Measurements from ENCODE around the gene ADD2. TPM values are rescaled to one million over a fixed set of nuclear protein-coding genes. Genes with fewer than 3 reads are reported as not detected.

ADD2 gene
- 0.15 to 0.23 TPM in 2 of 3 replicates, not detected in the other for total RNA-seq
- long read RNA-seq = 0 reads

GRCh38 chr2:70767699-70768589 is at the start of gene ADD2:
Gene ADD2 (minus strand): TSS chr2:70768200. CDS start chr2:70706408, 61,792 bp downstream.
- no peak within 1 kb of the TSS for H3K27ac Mint-ChIP-seq (ENCODE audit: unreplicated experiment)
- peaks cover 8% of the 10 kb centered on the region for H3K4me1 Mint-ChIP-seq (ENCODE audit: low read depth)
- H3K36me3 Mint-ChIP-seq (ENCODE audit: low read depth) = no peaks in the 10 kb centered on the region
- peak within 1 kb of the TSS; percentile 61 for H3K4me3 Mint-ChIP-seq (ENCODE audit: unreplicated experiment)
- DNase-seq (ENCODE audit: low spot score) = no peak
- no peaks in the 10 kb centered on the region for H3K9me3 Mint-ChIP-seq (ENCODE audit: low read depth)
- peaks cover 69% of the 10 kb centered on the region for H3K27me3 Mint-ChIP-seq (ENCODE audit: low read depth)
- peak; percentile 61 for TF ChIP-seq CTCF (IDR thresholded peaks at IDR 0.05)

GRCh38 chr2:70817284-70817954 is 49.4 kb upstream of the ADD2 start:
- Mint-ChIP-seq H3K9me3 (ENCODE audit: low read depth) (no peaks in the 10 kb centered on the region), H3K27me3 (ENCODE audit: low read depth) (peaks cover 55% of the 10 kb centered on the region), H3K4me3 (ENCODE audit: unreplicated experiment) (no peak overlapping the region), H3K27ac (ENCODE audit: unreplicated experiment) (no peak overlapping the region), H3K4me1 (ENCODE audit: low read depth) (no peaks in the 10 kb centered on the region), H3K36me3 (ENCODE audit: low read depth) (no peaks in the 10 kb centered on the region)
- DNase-seq (ENCODE audit: low spot score) = no peak
- no peak for TF ChIP-seq CTCF (IDR thresholded peaks at IDR 0.05)

- no peak for DNase-seq (ENCODE audit: low spot score)
- peaks cover 59% of the 10 kb centered on the region for H3K27me3 Mint-ChIP-seq (ENCODE audit: low read depth)
- H3K36me3 Mint-ChIP-seq (ENCODE audit: low read depth) = no peaks in the 10 kb centered on the region
- no peaks in the 10 kb centered on the region for H3K9me3 Mint-ChIP-seq (ENCODE audit: low read depth)
- H3K4me3 Mint-ChIP-seq (ENCODE audit: unreplicated experiment) = no peak overlapping the region
- no peak for TF ChIP-seq CTCF (IDR thresholded peaks at IDR 0.05)
- no peaks in the 10 kb centered on the region for H3K4me1 Mint-ChIP-seq (ENCODE audit: low read depth)
- H3K27ac Mint-ChIP-seq (ENCODE audit: unreplicated experiment) = no peak overlapping the region
Measured at GRCh38 chr2:70816726-70817125, 48.7 kb upstream of the ADD2 start.

GRCh38 chr2:70808983-70809958 is 41.3 kb upstream of the ADD2 start:
- Mint-ChIP-seq H3K36me3 (ENCODE audit: low read depth) (no peaks in the 10 kb centered on the region), H3K4me3 (ENCODE audit: unreplicated experiment) (no peak overlapping the region), H3K4me1 (ENCODE audit: low read depth) (no peaks in the 10 kb centered on the region), H3K27ac (ENCODE audit: unreplicated experiment) (no peak overlapping the region), H3K27me3 (ENCODE audit: low read depth) (peaks cover 44% of the 10 kb centered on the region), H3K9me3 (ENCODE audit: low read depth) (no peaks in the 10 kb centered on the region)
- TF ChIP-seq CTCF (IDR thresholded peaks at IDR 0.05) = no peak
- DNase-seq (ENCODE audit: low spot score) = no peak

- Mint-ChIP-seq H3K9me3 (ENCODE audit: low read depth) (no peaks in the 10 kb centered on the region), H3K4me1 (ENCODE audit: low read depth) (no peaks in the 10 kb centered on the region), H3K4me3 (ENCODE audit: unreplicated experiment) (no peak overlapping the region), H3K36me3 (ENCODE audit: low read depth) (no peaks in the 10 kb centered on the region), H3K27ac (ENCODE audit: unreplicated experiment) (no peak overlapping the region), H3K27me3 (ENCODE audit: low read depth) (peaks cover 42% of the 10 kb centered on the region)
- no peak for TF ChIP-seq CTCF (IDR thresholded peaks at IDR 0.05)
- no peak for DNase-seq (ENCODE audit: low spot score)
Measured at GRCh38 chr2:70807828-70808118, 39.8 kb upstream of the ADD2 start.

Measured in chondrocyte (in vitro differentiated cells).